Mucosa of descending colon (tissue), 3 donors: ENCODE data around the gene KIF5C. TPM values are rescaled to one million over a fixed set of nuclear protein-coding genes. Genes with fewer than 3 reads are reported as not detected.

Source experiments
- ATAC-seq: fragments of 200-7000 bp; cut with Tn5 transposase; one replicate; pipeline ENCODE4 v1.9.1; 2020; ENCODE audit warnings: mild to moderate bottlenecking, moderate library complexity
- DNase-seq, 3 donors: peaks; one replicate each; pipeline ENCODE4 v3.0.0-alpha.2; 2020
- H3K36me3 ChIP-seq: fragments of 200-600 bp; one replicate; pipeline ENCODE4 v1.8.0; 2021; ENCODE audit warnings: low read depth, mild to moderate bottlenecking
- H3K4me1 ChIP-seq: fragments of 200-600 bp; one replicate; pipeline ENCODE4 v1.8.0; 2021; ENCODE audit warnings: low read depth, mild to moderate bottlenecking
- H3K4me3 ChIP-seq: fragments of 200-600 bp; one replicate; pipeline ENCODE4 v1.8.0; 2021; ENCODE audit warnings: mild to moderate bottlenecking
- H3K9me3 ChIP-seq: fragments of 200-600 bp; one replicate; pipeline ENCODE4 v1.8.0; 2021; ENCODE audit warnings: mild to moderate bottlenecking
- CTCF ChIP-seq: fragments of 200-600 bp; IDR thresholded peaks from one replicate; pipeline ENCODE4 v1.8.0; 2022; ENCODE audit warnings: antibody characterized with exemption, mild to moderate bottlenecking
- intact Hi-C, 2 donors: fragments of 100-400 bp; cut with DNase I in 1 of 2; cut with micrococcal nuclease in 1 of 2; formaldehyde crosslinking; loops; one replicate each; pipeline versions ENCODE4 v1.11.0 to v1.11.1; 2022; cut with DNase I, micrococcal nuclease
- long read RNA-seq, 2 donors: library from polyadenylated mRNA; unstranded; transcript quantifications; one replicate each; pipeline ENCODE4 v2.0.0, GENCODE V29; 2019 to 2021
- total RNA-seq, 3 donors: library from RNA; stranded (reverse); fragmentation: NEBNext Ultra II Directional in 2 of 3; extraction: Animal tissue kit (Norgen Biotek cat#: 25700) in 2 of 3; gene quantifications; one replicate each; pipeline versions ENCODE4 v1.2.1 to v1.2.4, GENCODE V29; 2021 to 2023
- donor health status: DM: no; HTN: no; CAD: no; lungs with moderate emphysema.
- donor health status: DM: no; HTN: no; CAD: no.
- donor health status: DM: no; HTN: yes; CAD: no.

Gene KIF5C
- 10 to 100 TPM in 1 of 3 donors, 1 to 10 TPM in 2; 1.5 to 11.0 (median 2.5) TPM for total RNA-seq
- long read RNA-seq, donor 1, partial matches to known transcripts = 6 of 8 reads
- long read RNA-seq, donor 1, other reads (novel, unspliced or antisense) = 2 of 8 reads
- long read RNA-seq, donor 2 = 0 reads

GRCh38 chr2:148874868-148875341 is at the start of gene KIF5C:
Gene KIF5C, plus strand, starts transcription at chr2:148875227. Its CDS starts 391 bp downstream, at chr2:148875618.
- H3K4me1 ChIP-seq = peaks cover 9% of the 10 kb centered on the region
- DNase-seq (peak; percentile 84 to 90 (median 89)), ATAC-seq (peak; percentile 96)
- no peak for TF ChIP-seq CTCF
- intact Hi-C loops = no loop called here
- H3K4me3 ChIP-seq = no peak within 1 kb of the TSS
- H3K9me3 ChIP-seq = no peaks in the 10 kb centered on the region
- H3K36me3 ChIP-seq = no peaks in the 10 kb centered on the region

- TF ChIP-seq CTCF = no peak
- intact Hi-C loops = no loop called here
- Histone ChIP-seq H3K36me3 (no peaks in the 10 kb centered on the region), H3K4me1 (no peaks in the 10 kb centered on the region), H3K9me3 (no peaks in the 10 kb centered on the region), H3K4me3 (no peak overlapping the region)
- no peak for ATAC-seq
- DNase-seq = no peak
Observed at GRCh38 chr2:148826791-148827190, 48.2 kb upstream of the KIF5C start.

- DNase-seq (no peak), ATAC-seq (no peak)
- H3K4me1 ChIP-seq = no peaks in the 10 kb centered on the region
- no peaks in the 10 kb centered on the region for H3K9me3 ChIP-seq
- intact Hi-C loops = no loop called here
- no peaks in the 10 kb centered on the region for H3K36me3 ChIP-seq
- H3K4me3 ChIP-seq = no peak overlapping the region
- TF ChIP-seq CTCF = no peak
Observed at GRCh38 chr2:148828941-148829340, 46.1 kb upstream of the KIF5C start.

- H3K9me3 ChIP-seq = no peaks in the 10 kb centered on the region
- ATAC-seq (no peak), DNase-seq (no peak)
- no peaks in the 10 kb centered on the region for H3K4me1 ChIP-seq
- H3K4me3 ChIP-seq = no peak overlapping the region
- no peaks in the 10 kb centered on the region for H3K36me3 ChIP-seq
- intact Hi-C loops = no loop called here
- no peak for TF ChIP-seq CTCF
Observed at GRCh38 chr2:148829618-148830017, 45.4 kb upstream of the KIF5C start.

GRCh38 chr2:148832637-148833036 is 42.4 kb upstream of the KIF5C start:
- intact Hi-C loops = no loop called here
- TF ChIP-seq CTCF = no peak

GRCh38 chr2:148842050-148842449 is 33.0 kb upstream of the KIF5C start:
- Histone ChIP-seq H3K36me3 (no peaks in the 10 kb centered on the region), H3K4me3 (no peak overlapping the region), H3K4me1 (no peaks in the 10 kb centered on the region), H3K9me3 (no peaks in the 10 kb centered on the region)
- no peak for ATAC-seq
- intact Hi-C loops = no loop called here
- no peak for TF ChIP-seq CTCF
- DNase-seq = no peak

More at GRCh38 chr2:148832637-148833036, 42.4 kb upstream of the KIF5C start:
- Histone ChIP-seq H3K9me3 (no peaks in the 10 kb centered on the region), H3K36me3 (no peaks in the 10 kb centered on the region), H3K4me1 (no peaks in the 10 kb centered on the region), H3K4me3 (no peak overlapping the region)
- no peak for ATAC-seq
- no peak for DNase-seq
